ENCODE results near the gene CREB5. TPM values are rescaled to one million over a fixed set of nuclear protein-coding genes. Genes with fewer than 3 reads are reported as not detected.

Gene CREB5
- total RNA-seq, 1 donor from 2014 or later = 4.6 TPM

GRCh38 chr7:28452681-28453080 is 40.4 kb downstream of the CREB5 start:
- no peak for DNase-seq (ENCODE audit: low spot score, unreplicated experiment)
- Mint-ChIP-seq H3K4me3 (ENCODE audit: low read depth) (no peak overlapping the region), H3K36me3 (ENCODE audit: insufficient read depth) (no peaks in the 10 kb centered on the region), H3K9me3 (ENCODE audit: low read depth) (no peaks in the 10 kb centered on the region), H3K27me3 (peaks cover 18% of the 10 kb centered on the region), H3K27ac (no peak overlapping the region), H3K4me1 (ENCODE audit: low read depth) (peaks cover 16% of the 10 kb centered on the region)
- no peak for TF ChIP-seq CTCF (IDR thresholded peaks at IDR 0.05; ENCODE audit: unreplicated experiment)

GRCh38 chr7:28455486-28455885 is 43.2 kb downstream of the CREB5 start:
- Mint-ChIP-seq H3K27me3 (peaks cover 10% of the 10 kb centered on the region), H3K4me3 (ENCODE audit: low read depth) (no peak overlapping the region), H3K9me3 (ENCODE audit: low read depth) (no peaks in the 10 kb centered on the region), H3K36me3 (ENCODE audit: insufficient read depth) (no peaks in the 10 kb centered on the region), H3K27ac (no peak overlapping the region), H3K4me1 (ENCODE audit: low read depth) (peaks cover 16% of the 10 kb centered on the region)
- no peak for TF ChIP-seq CTCF (IDR thresholded peaks at IDR 0.05; ENCODE audit: unreplicated experiment)
- DNase-seq (ENCODE audit: low spot score, unreplicated experiment) = no peak

- DNase-seq (ENCODE audit: low spot score, unreplicated experiment) = no peak
- no peak for TF ChIP-seq CTCF (IDR thresholded peaks at IDR 0.05; ENCODE audit: unreplicated experiment)
- Mint-ChIP-seq H3K4me1 (ENCODE audit: low read depth) (peaks cover 16% of the 10 kb centered on the region), H3K36me3 (ENCODE audit: insufficient read depth) (no peaks in the 10 kb centered on the region), H3K27me3 (peaks cover 7% of the 10 kb centered on the region), H3K27ac (no peak overlapping the region), H3K9me3 (ENCODE audit: low read depth) (no peaks in the 10 kb centered on the region), H3K4me3 (ENCODE audit: low read depth) (no peak overlapping the region)
Measured at GRCh38 chr7:28456044-28456443, 43.7 kb downstream of the CREB5 start.

- Mint-ChIP-seq H3K36me3 (ENCODE audit: insufficient read depth) (no peaks in the 10 kb centered on the region), H3K4me3 (ENCODE audit: low read depth) (no peak overlapping the region), H3K9me3 (ENCODE audit: low read depth) (peaks cover 3% of the 10 kb centered on the region), H3K27ac (no peak overlapping the region), H3K27me3 (peaks cover 7% of the 10 kb centered on the region), H3K4me1 (ENCODE audit: low read depth) (peaks cover 16% of the 10 kb centered on the region)
- DNase-seq (ENCODE audit: low spot score, unreplicated experiment) = no peak
- no peak for TF ChIP-seq CTCF (IDR thresholded peaks at IDR 0.05; ENCODE audit: unreplicated experiment)
Measured at GRCh38 chr7:28458732-28459131, 46.4 kb downstream of the CREB5 start.

GRCh38 chr7:28459306-28459705 is 47.0 kb downstream of the CREB5 start:
- Mint-ChIP-seq H3K4me1 (ENCODE audit: low read depth) (peaks cover 16% of the 10 kb centered on the region), H3K36me3 (ENCODE audit: insufficient read depth) (no peaks in the 10 kb centered on the region), H3K4me3 (ENCODE audit: low read depth) (no peak overlapping the region), H3K27me3 (peaks cover 7% of the 10 kb centered on the region), H3K27ac (no peak overlapping the region), H3K9me3 (ENCODE audit: low read depth) (peaks cover 3% of the 10 kb centered on the region)
- no peak for DNase-seq (ENCODE audit: low spot score, unreplicated experiment)
- TF ChIP-seq CTCF (IDR thresholded peaks at IDR 0.05; ENCODE audit: unreplicated experiment) = no peak

All from progenitor cell of endocrine pancreas (in vitro differentiated cells).